GM12875 (cell line): ENCODE results near the gene FZD2.
"Not testable (repeated sequence)": the region's sequence is repeated elsewhere in the genome, so short reads cannot be mapped to it uniquely, and the experiment has no call there.

ENCODE experiments used
- H3K4me3 ChIP-seq: one replicate; pipeline ENCODE4 v1.5.1; 2011; ENCODE audit warnings: low read depth, low read length, control low read depth
- CTCF ChIP-seq: IDR thresholded peaks from 2 replicates; pipeline ENCODE4 v1.5.1; 2011; ENCODE audit warnings: low read depth, mild to moderate bottlenecking, control low read depth, inconsistent platforms, low read length, moderate library complexity, borderline replicate concordance; ENCODE audit not compliant: insufficient read depth

FZD2 gene

GRCh38 chr17:44529864-44530263, 27.4 kb upstream of the FZD2 start:
- no peak for TF ChIP-seq CTCF
- no peak overlapping the region for H3K4me3 ChIP-seq

GRCh38 chr17:44530896-44531418, 26.3 kb upstream of the FZD2 start:
- no peak for TF ChIP-seq CTCF
- no peak overlapping the region for H3K4me3 ChIP-seq

GRCh38 chr17:44533533-44534246, 23.6 kb upstream of the FZD2 start:
- H3K4me3 ChIP-seq: no peak overlapping the region
- peak; percentile 91 for TF ChIP-seq CTCF

- TF ChIP-seq CTCF: no peak
- H3K4me3 ChIP-seq: no peak overlapping the region
These were observed 21.0 kb upstream of the FZD2 start for GRCh38 chr17:44536090-44536953.

GRCh38 chr17:44537922-44538321, 19.4 kb upstream of the FZD2 start:
- not testable (repeated sequence) for H3K4me3 ChIP-seq

GRCh38 chr17:44539673-44540072, 17.6 kb upstream of the FZD2 start:
- H3K4me3 ChIP-seq: no peak overlapping the region
- TF ChIP-seq CTCF: no peak

GRCh38 chr17:44540246-44541084, 16.8 kb upstream of the FZD2 start:
- H3K4me3 ChIP-seq: no peak overlapping the region
- TF ChIP-seq CTCF: no peak
